Dermis blood vessel endothelial cell (primary cell): ENCODE data around the gene TIMM44. TPM values are rescaled to one million over a fixed set of nuclear protein-coding genes. Genes with fewer than 3 reads are reported as not detected.
A peak's percentile ranks its signal among the peaks of the same experiment; 100 is the strongest.
"Not testable (repeated sequence)": the region's sequence is repeated elsewhere in the genome, so short reads cannot be mapped to it uniquely, and the experiment has no call there.

Experiments
- DNase-seq: peaks from one replicate; pipeline ENCODE4 v3.0.0; 2010
- total RNA-seq: library from RNA; depleted of rRNA; stranded (reverse); fragments of >200 nt; gene quantifications from 2 replicates; pipeline ENCODE4 v1.2.3, GENCODE V29; 2014

TIMM44 gene
- total RNA-seq, 1 donor from 2014 or later: 53.4 TPM

GRCh38 chr19:7923295-7924191, 19.9 kb downstream of the TIMM44 start:
- DNase-seq: no peak

- no peak for DNase-seq
These were observed 20.6 kb downstream of the TIMM44 start for GRCh38 chr19:7922836-7923195.

- DNase-seq: no peak
These were observed 21.3 kb downstream of the TIMM44 start for GRCh38 chr19:7921967-7922835.

GRCh38 chr19:7921302-7921966, 22.0 kb downstream of the TIMM44 start:
- DNase-seq: no peak

GRCh38 chr19:7920519-7921301, 22.8 kb downstream of the TIMM44 start:
- peak; percentile 99 for DNase-seq

- DNase-seq: peak; percentile 95
These were observed 23.6 kb downstream of the TIMM44 start, which contains the start of gene SNAPC2 for GRCh38 chr19:7919610-7920518. SNAPC2 (plus strand) TSS chr19:7920338; CDS start chr19:7920367, 29 bp downstream.

GRCh38 chr19:7918615-7919421, 24.6 kb downstream of the TIMM44 start:
- no peak for DNase-seq

- not testable (repeated sequence) for DNase-seq
These were observed 25.3 kb downstream of the TIMM44 start for GRCh38 chr19:7918062-7918614.

GRCh38 chr19:7917267-7918061, 26.0 kb downstream of the TIMM44 start:
- peak; percentile 72 for DNase-seq

- DNase-seq: no peak
These were observed 26.6 kb downstream of the TIMM44 start for GRCh38 chr19:7916955-7917266.

- no peak for DNase-seq
These were observed 27.1 kb downstream of the TIMM44 start for GRCh38 chr19:7916103-7916954.

GRCh38 chr19:7915250-7916102, 28.0 kb downstream of the TIMM44 start:
- no peak for DNase-seq

GRCh38 chr19:7914598-7915045, 28.8 kb downstream of the TIMM44 start, which contains the start of gene TGFBR3L:
TGFBR3L (plus strand) TSS chr19:7914830.
- no peak for DNase-seq

- no peak for DNase-seq
These were observed 29.4 kb downstream of the TIMM44 start for GRCh38 chr19:7914099-7914498.

GRCh38 chr19:7913652-7914051, 29.8 kb downstream of the TIMM44 start:
- no peak for DNase-seq

- DNase-seq: no peak
These were observed 30.5 kb downstream of the TIMM44 start for GRCh38 chr19:7912697-7913564.
